ENCODE results near the gene FLOT2.
"Not testable (repeated sequence)": the region's sequence is repeated elsewhere in the genome, so short reads cannot be mapped to it uniquely, and the experiment has no call there.

FLOT2 gene

GRCh38 chr17:28895794-28896447, 1.6 kb downstream of the FLOT2 start:
- DNase-seq (ENCODE audit: low spot score): no peak

GRCh38 chr17:28893248-28894183, 4.0 kb downstream of the FLOT2 start:
- not testable (repeated sequence) for DNase-seq (ENCODE audit: low spot score)

GRCh38 chr17:28892024-28892423, 5.5 kb downstream of the FLOT2 start:
- no peak for DNase-seq (ENCODE audit: low spot score)

GRCh38 chr17:28891201-28891600, 6.3 kb downstream of the FLOT2 start:
- no peak for DNase-seq (ENCODE audit: low spot score)

- no peak for DNase-seq (ENCODE audit: low spot score)
These were observed 7.5 kb downstream of the FLOT2 start for GRCh38 chr17:28889996-28890395.

- DNase-seq (ENCODE audit: low spot score): no peak
These were observed 8.7 kb downstream of the FLOT2 start for GRCh38 chr17:28888832-28889231.

- no peak for DNase-seq (ENCODE audit: low spot score)
These were observed 9.6 kb downstream of the FLOT2 start for GRCh38 chr17:28887871-28888471.

GRCh38 chr17:28885951-28886350, 11.6 kb downstream of the FLOT2 start:
- no peak for DNase-seq (ENCODE audit: low spot score)

GRCh38 chr17:28885363-28885762, 12.2 kb downstream of the FLOT2 start:
- DNase-seq (ENCODE audit: low spot score): no peak

- no peak for DNase-seq (ENCODE audit: low spot score)
These were observed 13.4 kb downstream of the FLOT2 start for GRCh38 chr17:28883967-28884702.

- DNase-seq (ENCODE audit: low spot score): no peak
These were observed 15.2 kb downstream of the FLOT2 start for GRCh38 chr17:28882154-28882895.

- no peak for DNase-seq (ENCODE audit: low spot score)
These were observed 15.9 kb downstream of the FLOT2 start for GRCh38 chr17:28881533-28882056.

GRCh38 chr17:28880572-28880945, 17.0 kb downstream of the FLOT2 start:
- DNase-seq (ENCODE audit: low spot score): no peak

- DNase-seq (ENCODE audit: low spot score): no peak
These were observed 17.5 kb downstream of the FLOT2 start for GRCh38 chr17:28879886-28880571.

- peak; percentile 60 for DNase-seq (ENCODE audit: low spot score)
These were observed 18.6 kb downstream of the FLOT2 start for GRCh38 chr17:28878981-28879380.

GRCh38 chr17:28878158-28878910, 19.2 kb downstream of the FLOT2 start:
- DNase-seq (ENCODE audit: low spot score): no peak

GRCh38 chr17:28877150-28877711, 20.3 kb downstream of the FLOT2 start:
- DNase-seq (ENCODE audit: low spot score): not testable (repeated sequence)

- no peak for DNase-seq (ENCODE audit: low spot score)
These were observed 21.5 kb downstream of the FLOT2 start for GRCh38 chr17:28875848-28876550.

- no peak for DNase-seq (ENCODE audit: low spot score)
These were observed 22.8 kb downstream of the FLOT2 start for GRCh38 chr17:28874750-28875149.
